ENCODE measurements around the gene ZNF462.

Gene ZNF462

GRCh38 chr9:106929471-106930177, 66.7 kb downstream of the ZNF462 start:
- Histone ChIP-seq H3K9me3 (ENCODE audit: low read length) (peaks cover 39% of the 10 kb centered on the region), H2AFZ (ENCODE audit: low read depth, low read length) (no peak overlapping the region), H3K27me3 (ENCODE audit: insufficient read depth, low read length) (no peaks in the 10 kb centered on the region), H3K36me3 (ENCODE audit: insufficient read depth, low read length) (peaks cover 90% of the 10 kb centered on the region), H3K4me1 (ENCODE audit: insufficient read depth, low read length) (peaks cover 7% of the 10 kb centered on the region), H3K4me3 (ENCODE audit: low read length) (no peak overlapping the region)

GRCh38 chr9:106930477-106930876, 67.5 kb downstream of the ZNF462 start:
- H3K4me3 ChIP-seq (ENCODE audit: low read length) = no peak overlapping the region
- H3K4me1 ChIP-seq (ENCODE audit: insufficient read depth, low read length) = peaks cover 15% of the 10 kb centered on the region
- H3K9me3 ChIP-seq (ENCODE audit: low read length) = peaks cover 31% of the 10 kb centered on the region
- no peaks in the 10 kb centered on the region for H3K27me3 ChIP-seq (ENCODE audit: insufficient read depth, low read length)
- H2AFZ ChIP-seq (ENCODE audit: low read depth, low read length) = no peak overlapping the region
- peaks cover 89% of the 10 kb centered on the region for H3K36me3 ChIP-seq (ENCODE audit: insufficient read depth, low read length)

- H3K4me1 ChIP-seq (ENCODE audit: insufficient read depth, low read length) = peaks cover 16% of the 10 kb centered on the region
- H3K9me3 ChIP-seq (ENCODE audit: low read length) = peaks cover 22% of the 10 kb centered on the region
- H3K27me3 ChIP-seq (ENCODE audit: insufficient read depth, low read length) = no peaks in the 10 kb centered on the region
- H3K36me3 ChIP-seq (ENCODE audit: insufficient read depth, low read length) = peaks cover 89% of the 10 kb centered on the region
- H2AFZ ChIP-seq (ENCODE audit: low read depth, low read length) = no peak overlapping the region
- H3K4me3 ChIP-seq (ENCODE audit: low read length) = no peak overlapping the region
Measured at GRCh38 chr9:106931466-106931865, 68.5 kb downstream of the ZNF462 start.

GRCh38 chr9:106932178-106932577, 69.2 kb downstream of the ZNF462 start:
- H3K36me3 ChIP-seq (ENCODE audit: insufficient read depth, low read length) = peaks cover 90% of the 10 kb centered on the region
- no peaks in the 10 kb centered on the region for H3K27me3 ChIP-seq (ENCODE audit: insufficient read depth, low read length)
- no peak overlapping the region for H3K4me3 ChIP-seq (ENCODE audit: low read length)

GRCh38 chr9:106932675-106933074, 69.7 kb downstream of the ZNF462 start:
- Histone ChIP-seq H3K4me3 (ENCODE audit: low read length) (no peak overlapping the region), H3K4me1 (ENCODE audit: insufficient read depth, low read length) (peaks cover 16% of the 10 kb centered on the region), H3K36me3 (ENCODE audit: insufficient read depth, low read length) (peaks cover 86% of the 10 kb centered on the region), H2AFZ (ENCODE audit: low read depth, low read length) (no peak overlapping the region), H3K9me3 (ENCODE audit: low read length) (peaks cover 15% of the 10 kb centered on the region), H3K27me3 (ENCODE audit: insufficient read depth, low read length) (no peaks in the 10 kb centered on the region)

More at GRCh38 chr9:106932178-106932577, 69.2 kb downstream of the ZNF462 start:
- peaks cover 18% of the 10 kb centered on the region for H3K9me3 ChIP-seq (ENCODE audit: low read length)
- no peak overlapping the region for H2AFZ ChIP-seq (ENCODE audit: low read depth, low read length)
- peaks cover 16% of the 10 kb centered on the region for H3K4me1 ChIP-seq (ENCODE audit: insufficient read depth, low read length)

GRCh38 chr9:106933470-106933869, 70.5 kb downstream of the ZNF462 start:
- no peak overlapping the region for H2AFZ ChIP-seq (ENCODE audit: low read depth, low read length)
- H3K9me3 ChIP-seq (ENCODE audit: low read length) = peaks cover 8% of the 10 kb centered on the region
- peaks cover 16% of the 10 kb centered on the region for H3K4me1 ChIP-seq (ENCODE audit: insufficient read depth, low read length)
- no peaks in the 10 kb centered on the region for H3K27me3 ChIP-seq (ENCODE audit: insufficient read depth, low read length)
- no peak overlapping the region for H3K4me3 ChIP-seq (ENCODE audit: low read length)
- H3K36me3 ChIP-seq (ENCODE audit: insufficient read depth, low read length) = peaks cover 86% of the 10 kb centered on the region

- Histone ChIP-seq H3K4me1 (ENCODE audit: insufficient read depth, low read length) (peaks cover 16% of the 10 kb centered on the region), H3K9me3 (ENCODE audit: low read length) (no peaks in the 10 kb centered on the region), H3K36me3 (ENCODE audit: insufficient read depth, low read length) (peaks cover 86% of the 10 kb centered on the region), H3K4me3 (ENCODE audit: low read length) (no peak overlapping the region), H3K27me3 (ENCODE audit: insufficient read depth, low read length) (no peaks in the 10 kb centered on the region), H2AFZ (ENCODE audit: low read depth, low read length) (no peak overlapping the region)
Measured at GRCh38 chr9:106934442-106935238, 71.7 kb downstream of the ZNF462 start.

- Histone ChIP-seq H3K36me3 (ENCODE audit: insufficient read depth, low read length) (peaks cover 86% of the 10 kb centered on the region), H3K4me3 (ENCODE audit: low read length) (no peak overlapping the region), H2AFZ (ENCODE audit: low read depth, low read length) (no peak overlapping the region), H3K4me1 (ENCODE audit: insufficient read depth, low read length) (peaks cover 16% of the 10 kb centered on the region), H3K9me3 (ENCODE audit: low read length) (no peaks in the 10 kb centered on the region), H3K27me3 (ENCODE audit: insufficient read depth, low read length) (no peaks in the 10 kb centered on the region)
Measured at GRCh38 chr9:106936680-106937079, 73.7 kb downstream of the ZNF462 start.

GRCh38 chr9:106941916-106942315, 79.0 kb downstream of the ZNF462 start:
- peaks cover 4% of the 10 kb centered on the region for H3K4me1 ChIP-seq (ENCODE audit: insufficient read depth, low read length)
- H2AFZ ChIP-seq (ENCODE audit: low read depth, low read length) = no peak overlapping the region
- peaks cover 85% of the 10 kb centered on the region for H3K36me3 ChIP-seq (ENCODE audit: insufficient read depth, low read length)
- no peak overlapping the region for H3K4me3 ChIP-seq (ENCODE audit: low read length)
- H3K27me3 ChIP-seq (ENCODE audit: insufficient read depth, low read length) = no peaks in the 10 kb centered on the region
- no peaks in the 10 kb centered on the region for H3K9me3 ChIP-seq (ENCODE audit: low read length)

GRCh38 chr9:106945727-106946660, 83.0 kb downstream of the ZNF462 start:
- Histone ChIP-seq H3K4me3 (ENCODE audit: low read length) (no peak overlapping the region), H3K27me3 (ENCODE audit: insufficient read depth, low read length) (no peaks in the 10 kb centered on the region), H3K4me1 (ENCODE audit: insufficient read depth, low read length) (peaks cover 4% of the 10 kb centered on the region), H3K9me3 (ENCODE audit: low read length) (no peaks in the 10 kb centered on the region), H2AFZ (ENCODE audit: low read depth, low read length) (no peak overlapping the region), H3K36me3 (ENCODE audit: insufficient read depth, low read length) (peaks cover 81% of the 10 kb centered on the region)

GRCh38 chr9:106947106-106947900, 84.3 kb downstream of the ZNF462 start:
- Histone ChIP-seq H3K9me3 (ENCODE audit: low read length) (no peaks in the 10 kb centered on the region), H3K27me3 (ENCODE audit: insufficient read depth, low read length) (no peaks in the 10 kb centered on the region), H3K4me1 (ENCODE audit: insufficient read depth, low read length) (peaks cover 4% of the 10 kb centered on the region), H3K4me3 (ENCODE audit: low read length) (no peak overlapping the region), H3K36me3 (ENCODE audit: insufficient read depth, low read length) (peaks cover 81% of the 10 kb centered on the region), H2AFZ (ENCODE audit: low read depth, low read length) (no peak overlapping the region)

- Histone ChIP-seq H3K36me3 (ENCODE audit: insufficient read depth, low read length) (peaks cover 91% of the 10 kb centered on the region), H2AFZ (ENCODE audit: low read depth, low read length) (no peak overlapping the region), H3K9me3 (ENCODE audit: low read length) (no peaks in the 10 kb centered on the region), H3K4me3 (ENCODE audit: low read length) (no peak overlapping the region), H3K4me1 (ENCODE audit: insufficient read depth, low read length) (peaks cover 8% of the 10 kb centered on the region), H3K27me3 (ENCODE audit: insufficient read depth, low read length) (no peaks in the 10 kb centered on the region)
Measured at GRCh38 chr9:106953174-106953573, 90.2 kb downstream of the ZNF462 start.
